Measurements from ENCODE around the gene FRMD4A. TPM values are rescaled to one million over a fixed set of nuclear protein-coding genes. Genes with fewer than 3 reads are reported as not detected.

FRMD4A gene
- total RNA-seq, 4 donors from 2014 or later, result 27.5 to 40.4 (median 33.0) TPM

GRCh38 chr10:13660551-13660920 lies 670.2 kb downstream of the FRMD4A start:
- peak in 1 of 2 donors; percentile 40 for DNase-seq (ENCODE audit: low spot score in 2 of 2)
- WGBS, 2 donors, result 24 to 44% methylated on average over 7 of the region's 7 CpGs
- H3K4me3 ChIP-seq (ENCODE audit: low read depth, poor library complexity, severe bottlenecking), result no peak overlapping the region
- intact Hi-C loops (cut with DNase I; ENCODE audit: low total_unique reads), result loop anchor here (5.0 kb wide), 1 partner anchor 117 kb away; no protein-coding TSS in a partner anchor
- TF ChIP-seq CTCF (IDR thresholded peaks at IDR 0.05) (no peak), POLR2A (IDR thresholded peaks at IDR 0.05) (no peak)

GRCh38 chr10:13659887-13660550 lies 670.7 kb downstream of the FRMD4A start:
- peak; percentile 51 to 91 for DNase-seq (ENCODE audit: low spot score in 2 of 2)
- 15 to 21% methylated on average over 19 of the region's 19 CpGs for WGBS, 2 donors
- intact Hi-C loops (cut with DNase I; ENCODE audit: low total_unique reads), result loop anchor here (5.0 kb wide), 1 partner anchor 117 kb away; no protein-coding TSS in a partner anchor
- TF ChIP-seq CTCF (IDR thresholded peaks at IDR 0.05) (peak in 2 of 3 donors; percentile 18 to 89), POLR2A (IDR thresholded peaks at IDR 0.05) (no peak)
- H3K4me3 ChIP-seq (ENCODE audit: low read depth, poor library complexity, severe bottlenecking), result no peak overlapping the region

GRCh38 chr10:13658871-13659685 lies 671.6 kb downstream of the FRMD4A start:
- intact Hi-C loops (cut with DNase I; ENCODE audit: low total_unique reads), result no loop called here
- 81 to 94% methylated on average over 18 to 21 of the region's 21 CpGs for WGBS, 2 donors
- DNase-seq (ENCODE audit: low spot score in 2 of 2), result no peak
- H3K4me3 ChIP-seq (ENCODE audit: low read depth, poor library complexity, severe bottlenecking), result no peak overlapping the region
- TF ChIP-seq CTCF (IDR thresholded peaks at IDR 0.05) (no peak), POLR2A (IDR thresholded peaks at IDR 0.05) (no peak)

- DNase-seq (ENCODE audit: low spot score in 2 of 2), result no peak
- TF ChIP-seq CTCF (IDR thresholded peaks at IDR 0.05) (no peak), POLR2A (IDR thresholded peaks at IDR 0.05) (no peak)
- H3K4me3 ChIP-seq (ENCODE audit: low read depth, poor library complexity, severe bottlenecking), result no peak overlapping the region
- intact Hi-C loops (cut with DNase I; ENCODE audit: low total_unique reads), result no loop called here
- WGBS, 2 donors, result 79 to 80% methylated on average over 10 of the region's 10 CpGs
Measured at GRCh38 chr10:13658264-13658663, 672.5 kb downstream of the FRMD4A start.

GRCh38 chr10:13657101-13657680 lies 673.5 kb downstream of the FRMD4A start:
- 88 to 92% methylated on average over 44 to 49 of the region's 49 CpGs for WGBS, 2 donors
- DNase-seq (ENCODE audit: low spot score in 2 of 2), result no peak
- intact Hi-C loops (cut with DNase I; ENCODE audit: low total_unique reads), result no loop called here
- no peak overlapping the region for H3K4me3 ChIP-seq (ENCODE audit: low read depth, poor library complexity, severe bottlenecking)
- no peak for TF ChIP-seq CTCF (IDR thresholded peaks at IDR 0.05)
- no peak for TF ChIP-seq POLR2A (IDR thresholded peaks at IDR 0.05)
